Uterus (tissue), 2 donors: ENCODE measurements around the gene TANGO6.

ENCODE experiments used
- POLR2A ChIP-seq, 2 donors: fragments of 450-650 bp; IDR thresholded peaks; one replicate each; pipeline ENCODE4 v1.6.1; 2016; ENCODE audit warnings: antibody characterized with exemption in 2 of 2, mild to moderate bottlenecking in 1 of 2, moderate library complexity in 1 of 2
- TF ChIP-seq, protein P1 (sequence below), 4 experiments: fragments of 200-600 bp in 2 of 4; fragments of 450-650 bp in 2 of 4; sonication (generic) in 2 of 4; IDR thresholded peaks; one replicate each; pipeline ENCODE4 v1.5.1; 2016 to 2019; ENCODE audit warnings: antibody characterized with exemption in 4 of 4, mild to moderate bottlenecking in 2 of 4, moderate library complexity in 1 of 4

DNA sequence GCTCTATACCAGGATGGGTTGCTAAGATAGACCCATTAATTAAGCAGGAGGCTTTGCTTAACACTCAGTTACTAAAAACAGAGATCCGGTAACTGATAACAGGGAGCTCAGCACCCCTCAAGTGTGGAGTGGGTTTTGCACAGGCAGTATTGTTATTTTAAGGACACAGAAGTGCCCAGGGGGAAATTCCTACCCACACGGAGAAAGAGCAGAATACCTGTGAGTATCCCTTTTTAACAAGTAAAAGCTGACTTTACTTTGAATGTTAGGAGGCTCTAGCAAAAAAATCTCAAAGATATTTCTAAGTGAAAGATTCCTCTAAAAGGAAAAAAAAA is 229.3 kb downstream of the TANGO6 start:
- TF ChIP-seq, protein P1, sequence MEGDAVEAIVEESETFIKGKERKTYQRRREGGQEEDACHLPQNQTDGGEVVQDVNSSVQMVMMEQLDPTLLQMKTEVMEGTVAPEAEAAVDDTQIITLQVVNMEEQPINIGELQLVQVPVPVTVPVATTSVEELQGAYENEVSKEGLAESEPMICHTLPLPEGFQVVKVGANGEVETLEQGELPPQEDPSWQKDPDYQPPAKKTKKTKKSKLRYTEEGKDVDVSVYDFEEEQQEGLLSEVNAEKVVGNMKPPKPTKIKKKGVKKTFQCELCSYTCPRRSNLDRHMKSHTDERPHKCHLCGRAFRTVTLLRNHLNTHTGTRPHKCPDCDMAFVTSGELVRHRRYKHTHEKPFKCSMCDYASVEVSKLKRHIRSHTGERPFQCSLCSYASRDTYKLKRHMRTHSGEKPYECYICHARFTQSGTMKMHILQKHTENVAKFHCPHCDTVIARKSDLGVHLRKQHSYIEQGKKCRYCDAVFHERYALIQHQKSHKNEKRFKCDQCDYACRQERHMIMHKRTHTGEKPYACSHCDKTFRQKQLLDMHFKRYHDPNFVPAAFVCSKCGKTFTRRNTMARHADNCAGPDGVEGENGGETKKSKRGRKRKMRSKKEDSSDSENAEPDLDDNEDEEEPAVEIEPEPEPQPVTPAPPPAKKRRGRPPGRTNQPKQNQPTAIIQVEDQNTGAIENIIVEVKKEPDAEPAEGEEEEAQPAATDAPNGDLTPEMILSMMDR (IDR thresholded peaks at IDR 0.05): no peak
- no peak for TF ChIP-seq POLR2A (IDR thresholded peaks at IDR 0.05)
